SK-N-DZ (cell line): ENCODE data around the gene KDM2B.

Experiments used
- DNase-seq: peaks from one replicate; pipeline ENCODE4 v3.0.0-alpha.2; 2015; ENCODE audit warnings: low spot score

KDM2B gene

GRCh38 chr12:121531356-121531750 lies 49.5 kb downstream of the KDM2B start:
- DNase-seq, result no peak

GRCh38 chr12:121530600-121531355 lies 50.0 kb downstream of the KDM2B start:
- DNase-seq, result no peak

GRCh38 chr12:121529184-121529583 lies 51.6 kb downstream of the KDM2B start:
- no peak for DNase-seq

GRCh38 chr12:121525411-121525810 lies 55.4 kb downstream of the KDM2B start:
- DNase-seq, result no peak

GRCh38 chr12:121524196-121524916 lies 56.5 kb downstream of the KDM2B start:
- DNase-seq, result no peak

- no peak for DNase-seq
Observed at GRCh38 chr12:121523741-121524140, 57.1 kb downstream of the KDM2B start.

GRCh38 chr12:121522971-121523370 lies 57.9 kb downstream of the KDM2B start:
- DNase-seq, result no peak

- no peak for DNase-seq
Observed at GRCh38 chr12:121520586-121521086, 60.2 kb downstream of the KDM2B start.

GRCh38 chr12:121520119-121520518 lies 60.7 kb downstream of the KDM2B start:
- DNase-seq, result no peak

- DNase-seq, result no peak
Observed at GRCh38 chr12:121519227-121519626, 61.6 kb downstream of the KDM2B start.

- DNase-seq, result no peak
Observed at GRCh38 chr12:121518656-121519055, 62.2 kb downstream of the KDM2B start.

- no peak for DNase-seq
Observed at GRCh38 chr12:121516437-121517011, 64.3 kb downstream of the KDM2B start.

- no peak for DNase-seq
Observed at GRCh38 chr12:121515615-121516014, 65.2 kb downstream of the KDM2B start.

GRCh38 chr12:121514184-121514742 lies 66.6 kb downstream of the KDM2B start:
- DNase-seq, result no peak

- peak; percentile 86 for DNase-seq
Observed at GRCh38 chr12:121513464-121514183, 67.2 kb downstream of the KDM2B start.

- no peak for DNase-seq
Observed at GRCh38 chr12:121512561-121512960, 68.3 kb downstream of the KDM2B start.

- DNase-seq, result no peak
Observed at GRCh38 chr12:121511916-121512315, 68.9 kb downstream of the KDM2B start.

- DNase-seq, result no peak
Observed at GRCh38 chr12:121509339-121509738, 71.5 kb downstream of the KDM2B start.

- DNase-seq, result no peak
Observed at GRCh38 chr12:121508533-121508932, 72.3 kb downstream of the KDM2B start.

GRCh38 chr12:121507984-121508383 lies 72.8 kb downstream of the KDM2B start:
- DNase-seq, result no peak

GRCh38 chr12:121507245-121507644 lies 73.6 kb downstream of the KDM2B start:
- no peak for DNase-seq

- no peak for DNase-seq
Observed at GRCh38 chr12:121505513-121505912, 75.3 kb downstream of the KDM2B start.
